SU-DHL-6 (cell line): Measurements from ENCODE around the gene PAH.

Source experiments
- H2AFZ ChIP-seq: fragments of 200-600 bp; sonication (generic); 2 replicates; pipeline ENCODE4 v1.6.1; 2014; ENCODE audit warnings: low read depth, mild to moderate bottlenecking, moderate library complexity, mixed read lengths, antibody characterized with exemption, low read length; ENCODE audit not compliant: severe bottlenecking
- H3F3A ChIP-seq: fragments of 200-600 bp; shearing (Covaris generic); 2 replicates; pipeline ENCODE4 v1.6.0; 2016; ENCODE audit warnings: antibody characterized with exemption, mild to moderate bottlenecking; ENCODE audit not compliant: insufficient read depth
- H3K27ac ChIP-seq: fragments of 200-600 bp; sonication (generic); 2 replicates; pipeline ENCODE4 v1.5.1; 2016; ENCODE audit warnings: low read depth, mild to moderate bottlenecking, low read length, moderate library complexity, mixed read lengths
- H3K27me3 ChIP-seq: fragments of 200-600 bp; sonication (generic), shearing (Covaris generic); 2 replicates; pipeline ENCODE4 v1.6.0; 2014; ENCODE audit warnings: mild to moderate bottlenecking, low read length
- H3K36me3 ChIP-seq: fragments of 200-600 bp; sonication (generic); 2 replicates; pipeline ENCODE4 v1.6.1; 2014; ENCODE audit warnings: mild to moderate bottlenecking, low read length, mixed read lengths
- H3K4me2 ChIP-seq: fragments of 300-600, 200-600 bp; shearing (Covaris generic), sonication (generic); 2 replicates; pipeline ENCODE4 v1.6.0; 2014; ENCODE audit warnings: low read length, low read depth, mild to moderate bottlenecking; ENCODE audit not compliant: poor library complexity, severe bottlenecking
- H3K4me3 ChIP-seq: fragments of 200-600 bp; sonication (generic); 2 replicates; pipeline ENCODE4 v1.5.1; 2014; ENCODE audit warnings: antibody characterized with exemption, low read length, mild to moderate bottlenecking, mixed read lengths; ENCODE audit not compliant: insufficient read depth, poor library complexity, severe bottlenecking
- H3K79me2 ChIP-seq: fragments of 200-600 bp; sonication (generic); 2 replicates; pipeline ENCODE4 v1.6.1; 2014; ENCODE audit warnings: mild to moderate bottlenecking, low read length, moderate library complexity; ENCODE audit not compliant: insufficient read depth
- H3K9ac ChIP-seq: fragments of 200-600 bp; sonication (generic); 2 replicates; pipeline ENCODE4 v1.7.0; 2014; ENCODE audit warnings: mild to moderate bottlenecking, low read length
- H3K9me2 ChIP-seq: fragments of 200-600 bp; sonication (generic); replicated peaks from 2 replicates; pipeline ENCODE4 v1.6.1; 2014; ENCODE audit warnings: low read length; ENCODE audit not compliant: insufficient read depth
- H3K9me3 ChIP-seq: fragments of 200-600 bp; sonication (generic); 2 replicates; pipeline ENCODE4 v1.6.1; 2014; ENCODE audit warnings: low read length, mixed read lengths; ENCODE audit not compliant: insufficient read depth
- H4K20me1 ChIP-seq: fragments of 200-600 bp; sonication (generic); 2 replicates; pipeline ENCODE4 v1.6.1; 2014; ENCODE audit warnings: low read depth, mild to moderate bottlenecking, antibody characterized with exemption, low read length, moderate library complexity, mixed read lengths
- EZH2phosphoT487 ChIP-seq: fragments of 200-600 bp; sonication (generic), shearing (Covaris generic); conservative IDR thresholded peaks from 2 replicates; pipeline ENCODE4 v1.6.1; 2018; ENCODE audit warnings: mild to moderate bottlenecking, antibody characterized with exemption, low read length, moderate library complexity, mixed read lengths
- TF ChIP-seq, protein P1 (sequence below): fragments of 200-600 bp; sonication (generic); IDR thresholded peaks from one replicate; pipeline ENCODE4 v1.5.1; 2017; ENCODE audit warnings: antibody characterized with exemption, mild to moderate bottlenecking, low read length, moderate library complexity; ENCODE audit not compliant: insufficient read depth, poor library complexity, severe bottlenecking

The PAH gene

DNA sequence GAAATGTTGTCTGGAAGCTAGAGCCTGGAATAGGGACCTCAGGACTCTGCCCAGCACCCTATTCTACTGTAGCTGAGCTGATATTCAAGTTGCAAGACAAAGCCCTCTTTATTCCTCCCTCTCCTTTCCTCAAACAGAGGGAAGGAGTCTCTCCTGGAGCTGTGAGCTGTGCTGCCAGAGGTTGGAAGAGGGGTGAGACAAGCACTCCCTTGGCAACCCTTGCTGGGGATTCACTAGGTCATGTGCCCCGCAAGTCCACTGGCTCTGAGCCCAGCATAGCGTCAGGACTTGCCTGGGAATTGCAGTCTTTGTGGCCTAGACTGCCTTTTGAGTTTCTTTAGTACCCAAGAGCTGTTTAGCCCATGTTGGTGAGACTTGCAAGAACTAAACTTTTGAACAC, 29.0 kb upstream of the PAH start:
- no peak overlapping the region for H3K4me2 ChIP-seq
- no peaks in the 10 kb centered on the region for H3K36me3 ChIP-seq
- no peak overlapping the region for H3K27ac ChIP-seq
- H3K79me2 ChIP-seq, result no peaks in the 10 kb centered on the region
- H3K9ac ChIP-seq, result no peak overlapping the region
- no peak overlapping the region for H3K4me3 ChIP-seq
- H3K27me3 ChIP-seq, result no peaks in the 10 kb centered on the region
- no peaks in the 10 kb centered on the region for H3K9me3 ChIP-seq
- H3K9me2 ChIP-seq, result no peaks in the 10 kb centered on the region
- no peaks in the 10 kb centered on the region for H3F3A ChIP-seq
- no peaks in the 10 kb centered on the region for H4K20me1 ChIP-seq
- H2AFZ ChIP-seq, result no peak overlapping the region
- TF ChIP-seq, protein P1, sequence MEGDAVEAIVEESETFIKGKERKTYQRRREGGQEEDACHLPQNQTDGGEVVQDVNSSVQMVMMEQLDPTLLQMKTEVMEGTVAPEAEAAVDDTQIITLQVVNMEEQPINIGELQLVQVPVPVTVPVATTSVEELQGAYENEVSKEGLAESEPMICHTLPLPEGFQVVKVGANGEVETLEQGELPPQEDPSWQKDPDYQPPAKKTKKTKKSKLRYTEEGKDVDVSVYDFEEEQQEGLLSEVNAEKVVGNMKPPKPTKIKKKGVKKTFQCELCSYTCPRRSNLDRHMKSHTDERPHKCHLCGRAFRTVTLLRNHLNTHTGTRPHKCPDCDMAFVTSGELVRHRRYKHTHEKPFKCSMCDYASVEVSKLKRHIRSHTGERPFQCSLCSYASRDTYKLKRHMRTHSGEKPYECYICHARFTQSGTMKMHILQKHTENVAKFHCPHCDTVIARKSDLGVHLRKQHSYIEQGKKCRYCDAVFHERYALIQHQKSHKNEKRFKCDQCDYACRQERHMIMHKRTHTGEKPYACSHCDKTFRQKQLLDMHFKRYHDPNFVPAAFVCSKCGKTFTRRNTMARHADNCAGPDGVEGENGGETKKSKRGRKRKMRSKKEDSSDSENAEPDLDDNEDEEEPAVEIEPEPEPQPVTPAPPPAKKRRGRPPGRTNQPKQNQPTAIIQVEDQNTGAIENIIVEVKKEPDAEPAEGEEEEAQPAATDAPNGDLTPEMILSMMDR, result no peak
- TF ChIP-seq EZH2phosphoT487, result no peak

DNA sequence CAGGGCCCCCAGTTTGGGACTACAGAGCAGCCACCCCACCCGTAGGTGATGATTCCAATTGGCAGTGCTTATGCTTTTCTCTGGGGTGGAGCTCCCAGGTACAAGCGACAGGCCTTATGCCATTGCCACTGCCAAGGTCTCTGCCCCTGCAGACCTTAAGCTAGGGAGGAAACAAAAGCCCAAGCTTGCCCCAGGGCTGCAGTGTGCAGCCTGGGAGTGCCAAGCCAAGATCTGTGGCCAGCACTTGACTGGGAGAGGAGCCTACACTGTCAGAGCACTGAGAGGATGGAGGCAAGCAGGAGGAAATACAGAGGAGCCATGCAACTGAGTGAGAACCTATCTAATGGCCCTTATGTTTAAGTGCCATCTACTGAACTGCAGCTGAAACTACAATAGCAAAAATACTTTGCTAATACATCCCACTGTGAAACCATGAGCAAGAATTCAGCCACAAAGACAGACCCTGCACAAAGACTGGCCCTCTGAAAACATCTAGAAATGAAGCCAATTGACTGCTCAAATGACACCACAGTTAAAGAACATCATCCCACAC, 22.7 kb upstream of the PAH start:
- H3K4me3 ChIP-seq, result no peak overlapping the region
- H4K20me1 ChIP-seq, result no peaks in the 10 kb centered on the region
- H3F3A ChIP-seq, result no peaks in the 10 kb centered on the region
- H3K79me2 ChIP-seq, result no peaks in the 10 kb centered on the region
- H3K27me3 ChIP-seq, result no peaks in the 10 kb centered on the region
- H3K36me3 ChIP-seq, result no peaks in the 10 kb centered on the region
- no peak overlapping the region for H2AFZ ChIP-seq
- TF ChIP-seq EZH2phosphoT487, result no peak
- TF ChIP-seq, protein P1, result no peak
- no peak overlapping the region for H3K27ac ChIP-seq
- H3K4me2 ChIP-seq, result no peak overlapping the region
- no peaks in the 10 kb centered on the region for H3K9me3 ChIP-seq
- no peaks in the 10 kb centered on the region for H3K9me2 ChIP-seq
- H3K9ac ChIP-seq, result no peak overlapping the region

DNA sequence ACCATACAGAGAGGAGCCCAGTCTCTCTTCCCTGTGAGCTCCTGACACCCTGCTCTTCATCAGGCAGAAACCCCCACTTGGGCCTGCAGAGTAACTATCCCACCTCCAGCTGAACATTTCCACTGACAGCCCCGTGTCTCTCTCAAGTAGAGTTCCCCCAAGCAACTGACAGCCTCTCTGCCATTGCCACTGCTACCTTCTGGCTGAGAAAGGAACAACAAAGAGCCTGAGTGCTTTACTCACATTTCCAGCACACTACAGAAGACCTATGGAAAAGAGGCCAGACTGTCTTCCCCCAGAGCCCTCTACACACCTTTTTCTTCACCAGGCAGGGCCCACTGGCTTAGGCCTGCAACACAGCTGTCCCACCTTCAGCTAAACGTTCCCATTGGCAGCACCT, 22.0 kb upstream of the PAH start:
- no peak overlapping the region for H3K9ac ChIP-seq
- H3K27me3 ChIP-seq, result no peaks in the 10 kb centered on the region
- no peak overlapping the region for H3K27ac ChIP-seq
- H2AFZ ChIP-seq, result no peak overlapping the region
- H3K36me3 ChIP-seq, result no peaks in the 10 kb centered on the region
- H3K9me2 ChIP-seq, result no peaks in the 10 kb centered on the region
- H3K4me2 ChIP-seq, result no peak overlapping the region
- no peaks in the 10 kb centered on the region for H4K20me1 ChIP-seq
- H3K4me3 ChIP-seq, result no peak overlapping the region
- H3F3A ChIP-seq, result no peaks in the 10 kb centered on the region
- no peaks in the 10 kb centered on the region for H3K79me2 ChIP-seq
- H3K9me3 ChIP-seq, result no peaks in the 10 kb centered on the region
- TF ChIP-seq, protein P1, result no peak
- TF ChIP-seq EZH2phosphoT487, result no peak
